IMR-90 (cell line): Measurements from ENCODE around the gene LCN2.

ENCODE experiments used
- FOS ChIP-seq: fragments of 150-350 bp; IDR thresholded peaks from 2 replicates; pipeline ENCODE4 v1.6.1; 2016; ENCODE audit warnings: low read depth, low read length
- SMC3 ChIP-seq: fragments of 150-350 bp; IDR thresholded peaks from 2 replicates; pipeline ENCODE4 v1.6.1; 2016; ENCODE audit warnings: low read depth, mild to moderate bottlenecking, antibody characterized with exemption, low read length, moderate library complexity
- TF ChIP-seq, protein P1 (sequence below): conservative IDR thresholded peaks from 2 replicates; pipeline ENCODE4 v1.5.1; 2012; ENCODE audit warnings: mild to moderate bottlenecking, low read depth, low read length, improper control_type of control experiment

GRCh38 chr9:128106940-128107467, 42.2 kb upstream of the LCN2 start:
- TF ChIP-seq, protein P1, sequence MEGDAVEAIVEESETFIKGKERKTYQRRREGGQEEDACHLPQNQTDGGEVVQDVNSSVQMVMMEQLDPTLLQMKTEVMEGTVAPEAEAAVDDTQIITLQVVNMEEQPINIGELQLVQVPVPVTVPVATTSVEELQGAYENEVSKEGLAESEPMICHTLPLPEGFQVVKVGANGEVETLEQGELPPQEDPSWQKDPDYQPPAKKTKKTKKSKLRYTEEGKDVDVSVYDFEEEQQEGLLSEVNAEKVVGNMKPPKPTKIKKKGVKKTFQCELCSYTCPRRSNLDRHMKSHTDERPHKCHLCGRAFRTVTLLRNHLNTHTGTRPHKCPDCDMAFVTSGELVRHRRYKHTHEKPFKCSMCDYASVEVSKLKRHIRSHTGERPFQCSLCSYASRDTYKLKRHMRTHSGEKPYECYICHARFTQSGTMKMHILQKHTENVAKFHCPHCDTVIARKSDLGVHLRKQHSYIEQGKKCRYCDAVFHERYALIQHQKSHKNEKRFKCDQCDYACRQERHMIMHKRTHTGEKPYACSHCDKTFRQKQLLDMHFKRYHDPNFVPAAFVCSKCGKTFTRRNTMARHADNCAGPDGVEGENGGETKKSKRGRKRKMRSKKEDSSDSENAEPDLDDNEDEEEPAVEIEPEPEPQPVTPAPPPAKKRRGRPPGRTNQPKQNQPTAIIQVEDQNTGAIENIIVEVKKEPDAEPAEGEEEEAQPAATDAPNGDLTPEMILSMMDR, result no peak
- TF ChIP-seq SMC3 (no peak), FOS (no peak)
